NCI-H526 treated with DMSO at 0.1 percent for 48 hours (cell line): ENCODE measurements around the gene OSBPL2.

Source experiments
- DNase-seq: peaks from one replicate; lab custom pipeline; 2025; lab: John Stamatoyannopoulos, UW

OSBPL2 gene

GRCh38 chr20:62326959-62327725 lies 88.8 kb downstream of the OSBPL2 start:
- no peak for DNase-seq

- no peak for DNase-seq
Observed at GRCh38 chr20:62327726-62328495, 89.6 kb downstream of the OSBPL2 start.

- DNase-seq, result no peak
Observed at GRCh38 chr20:62328684-62329388, 90.5 kb downstream of the OSBPL2 start.

- no peak for DNase-seq
Observed at GRCh38 chr20:62329389-62330377, 91.4 kb downstream of the OSBPL2 start.

- no peak for DNase-seq
Observed at GRCh38 chr20:62330576-62331317, 92.4 kb downstream of the OSBPL2 start.

GRCh38 chr20:62331347-62331746 lies 93.0 kb downstream of the OSBPL2 start:
- no peak for DNase-seq

- no peak for DNase-seq
Observed at GRCh38 chr20:62332421-62332820, 94.1 kb downstream of the OSBPL2 start.

- no peak for DNase-seq
Observed at GRCh38 chr20:62332989-62333819, 94.9 kb downstream of the OSBPL2 start.

GRCh38 chr20:62333820-62334595 lies 95.7 kb downstream of the OSBPL2 start:
- DNase-seq, result no peak

GRCh38 chr20:62334881-62335280 lies 96.6 kb downstream of the OSBPL2 start:
- no peak for DNase-seq

GRCh38 chr20:62335532-62335931 lies 97.2 kb downstream of the OSBPL2 start:
- DNase-seq, result no peak

- no peak for DNase-seq
Observed at GRCh38 chr20:62336329-62336728, 98.0 kb downstream of the OSBPL2 start.

GRCh38 chr20:62336775-62337557 lies 98.6 kb downstream of the OSBPL2 start:
- DNase-seq, result no peak

GRCh38 chr20:62337558-62338293 lies 99.4 kb downstream of the OSBPL2 start:
- no peak for DNase-seq

GRCh38 chr20:62338294-62338620 lies 99.9 kb downstream of the OSBPL2 start:
- DNase-seq, result no peak

- DNase-seq, result no peak
Observed at GRCh38 chr20:62339647-62340062, 101.3 kb downstream of the OSBPL2 start.

- DNase-seq, result no peak
Observed at GRCh38 chr20:62342910-62343309, 104.6 kb downstream of the OSBPL2 start.

GRCh38 chr20:62344092-62344491 lies 105.8 kb downstream of the OSBPL2 start:
- no peak for DNase-seq
